Endodermal cell (in vitro differentiated cells): Measurements from ENCODE around the gene PRKCE. TPM values are rescaled to one million over a fixed set of nuclear protein-coding genes. Genes with fewer than 3 reads are reported as not detected.
A peak's percentile ranks its signal among the peaks of the same experiment; 100 is the strongest.

ENCODE experiments used
- DNase-seq: peaks from one replicate; pipeline ENCODE4 v3.0.0-alpha.2; 2017
- H3K27ac ChIP-seq: 2 replicates; pipeline ENCODE4 v1.5.1; 2013; ENCODE audit warnings: mild to moderate bottlenecking, low read depth, low read length, moderate library complexity
- H3K27me3 ChIP-seq: 2 replicates; pipeline ENCODE4 v1.6.1; 2013; ENCODE audit warnings: mild to moderate bottlenecking, low read length, moderate library complexity; ENCODE audit not compliant: insufficient read depth, control insufficient read depth, poor library complexity, severe bottlenecking
- H3K36me3 ChIP-seq: 2 replicates; pipeline ENCODE4 v1.7.0; 2013; ENCODE audit warnings: mild to moderate bottlenecking, low read length, moderate library complexity; ENCODE audit not compliant: control insufficient read depth, insufficient read depth
- H3K4me1 ChIP-seq: one replicate; pipeline ENCODE4 v1.7.0; 2013; ENCODE audit warnings: low read length; ENCODE audit not compliant: control insufficient read depth, insufficient read depth
- H3K4me3 ChIP-seq: 2 replicates; pipeline ENCODE4 v1.5.1; 2013; ENCODE audit warnings: mild to moderate bottlenecking, low read length, moderate library complexity
- H3K9ac ChIP-seq: 2 replicates; pipeline ENCODE4 v1.6.1; 2013; ENCODE audit warnings: mild to moderate bottlenecking, low read length, moderate library complexity; ENCODE audit not compliant: poor library complexity, severe bottlenecking; ENCODE audit errors: extremely low read depth
- H3K9me3 ChIP-seq: 2 replicates; pipeline ENCODE4 v1.6.1; 2013; ENCODE audit warnings: mild to moderate bottlenecking, low read length, moderate library complexity; ENCODE audit not compliant: control insufficient read depth
- H3K27ac Mint-ChIP-seq: 2 replicates; pipeline ENCODE4 v1.8.0; 2020; ENCODE audit warnings: mixed read lengths
- H3K27me3 Mint-ChIP-seq: 2 replicates; pipeline ENCODE4 v1.8.0; 2021; ENCODE audit warnings: mild to moderate bottlenecking, mixed read lengths; ENCODE audit not compliant: insufficient read depth
- H3K36me3 Mint-ChIP-seq: 2 replicates; pipeline ENCODE4 v1.8.0; 2020; ENCODE audit warnings: low read depth, mixed read lengths
- H3K4me1 Mint-ChIP-seq: 2 replicates; pipeline ENCODE4 v1.8.0; 2020; ENCODE audit warnings: mixed read lengths
- H3K4me3 Mint-ChIP-seq: 2 replicates; pipeline ENCODE4 v1.8.0; 2020; ENCODE audit warnings: mild to moderate bottlenecking, moderate library complexity, mixed read lengths
- H3K9me3 Mint-ChIP-seq: 2 replicates; pipeline ENCODE4 v1.8.0; 2020; ENCODE audit warnings: mild to moderate bottlenecking, mixed read lengths
- WGBS, 2 experiments: methylation state at CpG; one replicate each; pipeline versions ENCODE4 v1.1.5 to v1.1.7; 2013; ENCODE audit warnings: missing lambda C conversion rate in 2 of 2, mixed read lengths in 1 of 2; ENCODE audit not compliant: insufficient coverage in 1 of 2, insufficient read length in 1 of 2; 5-methylcytosine and 5-hydroxymethylcytosine counted together
- total RNA-seq, 2 donors: library from RNA; stranded (reverse); fragmentation: NEBNext Ultra II Directional in 1 of 2; extraction: Animal tissue kit (Norgen Biotek cat#: 25700) in 1 of 2; gene quantifications; 2 replicates in 1 of 2; 3 replicates in 1 of 2; pipeline ENCODE4 v1.2.1, GENCODE V29; 2021
- TF ChIP-seq, protein P1 (sequence below): fragments of 200-600 bp; sonication (generic); conservative IDR thresholded peaks from 2 replicates; pipeline ENCODE4 v1.5.0; 2021; ENCODE audit warnings: antibody characterized with exemption, mild to moderate bottlenecking

The PRKCE gene
- total RNA-seq, 2 donors from 2014 or later: 1.4 to 1.7 TPM

DNA sequence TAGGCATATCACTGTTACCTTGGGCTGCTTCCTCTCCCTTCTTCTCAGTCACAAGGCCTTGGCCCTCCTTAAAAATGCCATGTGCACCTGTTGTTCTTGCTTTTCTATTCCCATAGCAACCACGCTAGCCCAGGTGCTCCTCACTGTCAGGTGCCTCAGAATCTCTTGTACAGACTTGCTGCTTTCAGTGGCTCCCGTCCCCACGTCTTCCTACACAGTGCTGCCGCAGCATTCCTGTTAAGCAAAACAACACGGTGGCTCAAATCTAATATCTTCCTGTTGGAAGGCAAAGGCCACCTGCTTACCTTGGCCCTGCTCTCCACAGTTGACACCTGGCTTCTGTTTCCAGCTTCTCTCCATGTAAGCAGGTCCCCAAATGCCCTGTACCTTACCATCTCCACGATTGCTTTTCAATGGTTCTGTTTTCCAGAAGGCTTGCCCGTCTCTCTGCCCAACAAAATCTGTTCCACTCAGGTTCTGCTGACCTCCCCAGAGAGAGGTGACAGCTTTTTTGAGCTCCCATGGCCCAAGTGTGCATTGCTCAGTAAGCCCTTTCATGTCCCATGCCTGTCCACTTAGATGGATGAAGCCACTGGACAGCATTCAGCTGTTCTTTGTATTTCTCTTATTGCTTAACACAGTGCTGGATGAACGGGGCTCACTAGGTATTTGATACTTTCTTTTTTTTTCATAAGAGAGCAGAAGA lies 240.4 kb downstream of the PRKCE start:
- Histone ChIP-seq H3K9me3 (no peaks in the 10 kb centered on the region), H3K4me3 (no peak overlapping the region), H3K9ac (no peak overlapping the region), H3K4me1 (no peaks in the 10 kb centered on the region), H3K27ac (no peak overlapping the region), H3K36me3 (no peaks in the 10 kb centered on the region), H3K27me3 (peaks cover 21% of the 10 kb centered on the region)
- WGBS, 2 experiments: 95 to 96% methylated on average over 6 to 8 of the region's 8 CpGs
- DNase-seq: no peak
- H3K4me1 Mint-ChIP-seq: peaks cover 7% of the 10 kb centered on the region
- H3K9me3 Mint-ChIP-seq: no peaks in the 10 kb centered on the region
- TF ChIP-seq, protein P1, sequence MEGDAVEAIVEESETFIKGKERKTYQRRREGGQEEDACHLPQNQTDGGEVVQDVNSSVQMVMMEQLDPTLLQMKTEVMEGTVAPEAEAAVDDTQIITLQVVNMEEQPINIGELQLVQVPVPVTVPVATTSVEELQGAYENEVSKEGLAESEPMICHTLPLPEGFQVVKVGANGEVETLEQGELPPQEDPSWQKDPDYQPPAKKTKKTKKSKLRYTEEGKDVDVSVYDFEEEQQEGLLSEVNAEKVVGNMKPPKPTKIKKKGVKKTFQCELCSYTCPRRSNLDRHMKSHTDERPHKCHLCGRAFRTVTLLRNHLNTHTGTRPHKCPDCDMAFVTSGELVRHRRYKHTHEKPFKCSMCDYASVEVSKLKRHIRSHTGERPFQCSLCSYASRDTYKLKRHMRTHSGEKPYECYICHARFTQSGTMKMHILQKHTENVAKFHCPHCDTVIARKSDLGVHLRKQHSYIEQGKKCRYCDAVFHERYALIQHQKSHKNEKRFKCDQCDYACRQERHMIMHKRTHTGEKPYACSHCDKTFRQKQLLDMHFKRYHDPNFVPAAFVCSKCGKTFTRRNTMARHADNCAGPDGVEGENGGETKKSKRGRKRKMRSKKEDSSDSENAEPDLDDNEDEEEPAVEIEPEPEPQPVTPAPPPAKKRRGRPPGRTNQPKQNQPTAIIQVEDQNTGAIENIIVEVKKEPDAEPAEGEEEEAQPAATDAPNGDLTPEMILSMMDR: no peak
- peaks cover 39% of the 10 kb centered on the region for H3K27me3 Mint-ChIP-seq
- H3K36me3 Mint-ChIP-seq: no peaks in the 10 kb centered on the region
- H3K27ac Mint-ChIP-seq: no peak overlapping the region
- H3K4me3 Mint-ChIP-seq: no peak overlapping the region

DNA sequence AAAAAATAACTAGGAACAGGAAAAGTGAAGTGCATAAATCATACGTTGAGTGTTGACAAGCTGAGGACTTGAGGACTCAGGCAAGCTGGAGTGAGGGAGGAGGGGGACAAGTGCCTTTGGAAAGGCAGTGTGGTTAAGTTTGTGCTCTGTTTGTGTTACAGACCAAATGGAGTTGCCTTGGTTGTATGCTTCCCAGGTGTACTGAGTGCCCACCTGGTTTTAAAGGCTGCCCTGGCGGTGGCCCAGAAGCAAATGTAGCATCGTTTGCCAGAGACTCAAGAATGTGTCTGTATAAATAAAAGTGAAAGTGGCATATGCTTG lies 240.9 kb downstream of the PRKCE start:
- DNase-seq: no peak
- H3K4me3 Mint-ChIP-seq: no peak overlapping the region
- Histone ChIP-seq H3K4me3 (no peak overlapping the region), H3K27ac (no peak overlapping the region), H3K36me3 (no peaks in the 10 kb centered on the region), H3K4me1 (no peaks in the 10 kb centered on the region), H3K9me3 (no peaks in the 10 kb centered on the region), H3K9ac (no peak overlapping the region), H3K27me3 (peaks cover 18% of the 10 kb centered on the region)
- peaks cover 39% of the 10 kb centered on the region for H3K27me3 Mint-ChIP-seq
- peaks cover 7% of the 10 kb centered on the region for H3K4me1 Mint-ChIP-seq
- WGBS, 2 experiments: 87 to 100% methylated on average over 3 of the region's 3 CpGs
- H3K9me3 Mint-ChIP-seq: no peaks in the 10 kb centered on the region
- TF ChIP-seq, protein P1: no peak
- no peaks in the 10 kb centered on the region for H3K36me3 Mint-ChIP-seq
- H3K27ac Mint-ChIP-seq: no peak overlapping the region

DNA sequence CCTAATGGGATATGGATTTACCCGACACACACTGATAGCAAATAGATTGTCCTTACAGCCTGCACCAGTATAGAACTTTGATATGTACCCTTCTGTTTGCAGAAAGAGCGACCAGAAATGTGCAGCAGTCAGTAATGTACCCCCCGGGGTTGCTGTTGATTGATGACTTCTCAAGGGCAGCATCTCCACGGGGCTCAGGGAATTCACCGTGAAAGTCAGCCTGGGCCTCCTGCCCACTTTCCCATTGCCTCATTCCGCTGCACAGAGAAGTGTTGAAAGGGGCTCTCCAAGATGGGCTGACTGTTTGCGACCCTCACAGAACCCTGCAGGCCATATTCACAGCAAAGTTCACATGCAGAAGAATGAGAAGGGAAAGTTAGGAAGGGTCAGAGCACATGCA lies 241.3 kb downstream of the PRKCE start:
- TF ChIP-seq, protein P1: no peak
- no peaks in the 10 kb centered on the region for H3K4me1 ChIP-seq
- no peaks in the 10 kb centered on the region for H3K36me3 ChIP-seq
- peaks cover 15% of the 10 kb centered on the region for H3K27me3 ChIP-seq
- H3K4me3 ChIP-seq: no peak overlapping the region
- no peak for DNase-seq
- H3K9me3 Mint-ChIP-seq: no peaks in the 10 kb centered on the region
- H3K27ac ChIP-seq: peak overlapping the region; percentile 34
- 66 to 89% methylated on average over 5 to 7 of the region's 7 CpGs for WGBS, 2 experiments
- H3K4me1 Mint-ChIP-seq: peaks cover 7% of the 10 kb centered on the region
- no peak overlapping the region for H3K4me3 Mint-ChIP-seq
- H3K27me3 Mint-ChIP-seq: peaks cover 39% of the 10 kb centered on the region
- H3K36me3 Mint-ChIP-seq: no peaks in the 10 kb centered on the region
- no peaks in the 10 kb centered on the region for H3K9me3 ChIP-seq
- H3K9ac ChIP-seq: no peak overlapping the region
- no peak overlapping the region for H3K27ac Mint-ChIP-seq
